C4-2B (cell line): ENCODE data around the gene CDA.

Experiments used
- H3K27ac ChIP-seq: fragments of 450-650 bp; 2 replicates; pipeline ENCODE4 v1.5.1; 2017
- CTCF ChIP-seq: fragments of 450-650 bp; conservative IDR thresholded peaks from 2 replicates; pipeline ENCODE4 v1.5.1; 2017; ENCODE audit warnings: mild to moderate bottlenecking
- ZFX ChIP-seq: fragments of 450-650 bp; IDR thresholded peaks from 2 replicates; pipeline ENCODE4 v1.6.1; 2017

The CDA gene

GRCh38 chr1:20657024-20657423 is 68.1 kb downstream of the CDA start:
- H3K27ac ChIP-seq = no peak overlapping the region
- no peak for TF ChIP-seq CTCF
- no peak for TF ChIP-seq ZFX

- no peak overlapping the region for H3K27ac ChIP-seq
- TF ChIP-seq ZFX (no peak), CTCF (no peak)
Measured at GRCh38 chr1:20658166-20658915, 69.4 kb downstream of the CDA start.

- H3K27ac ChIP-seq = peak overlapping the region; percentile 93
- TF ChIP-seq CTCF = no peak
- no peak for TF ChIP-seq ZFX
Measured at GRCh38 chr1:20660363-20660762, 71.5 kb downstream of the CDA start.

GRCh38 chr1:20660847-20661206 is 71.9 kb downstream of the CDA start:
- TF ChIP-seq ZFX (no peak), CTCF (no peak)
- peak overlapping the region; percentile 93 for H3K27ac ChIP-seq

GRCh38 chr1:20661207-20662109 is 72.6 kb downstream of the CDA start, which contains the start of gene DDOST:
DDOST (minus strand) TSS chr1:20661369; CDS start chr1:20661350, 19 bp downstream.
- peak within 1 kb of the TSS; percentile 93 for H3K27ac ChIP-seq
- peak; percentile 36 for TF ChIP-seq CTCF
- peak; percentile 28; the same call in 1 of the 2 replicates for TF ChIP-seq ZFX

GRCh38 chr1:20662110-20662475 is 73.2 kb downstream of the CDA start:
- peak overlapping the region; percentile 93 for H3K27ac ChIP-seq
- TF ChIP-seq CTCF (no peak), ZFX (no peak)

GRCh38 chr1:20663365-20663764 is 74.5 kb downstream of the CDA start:
- TF ChIP-seq CTCF = no peak
- no peak for TF ChIP-seq ZFX
- no peak overlapping the region for H3K27ac ChIP-seq
